ENCODE measurements around the gene IFIT1B. TPM values are rescaled to one million over a fixed set of nuclear protein-coding genes. Genes with fewer than 3 reads are reported as not detected.
A peak's percentile ranks its signal among the peaks of the same experiment; 100 is the strongest.
"Not testable (repeated sequence)": the region's sequence is repeated elsewhere in the genome, so short reads cannot be mapped to it uniquely, and the experiment has no call there.

The IFIT1B gene
- total RNA-seq, 1 experiment from 2014 or later, result not detected

DNA sequence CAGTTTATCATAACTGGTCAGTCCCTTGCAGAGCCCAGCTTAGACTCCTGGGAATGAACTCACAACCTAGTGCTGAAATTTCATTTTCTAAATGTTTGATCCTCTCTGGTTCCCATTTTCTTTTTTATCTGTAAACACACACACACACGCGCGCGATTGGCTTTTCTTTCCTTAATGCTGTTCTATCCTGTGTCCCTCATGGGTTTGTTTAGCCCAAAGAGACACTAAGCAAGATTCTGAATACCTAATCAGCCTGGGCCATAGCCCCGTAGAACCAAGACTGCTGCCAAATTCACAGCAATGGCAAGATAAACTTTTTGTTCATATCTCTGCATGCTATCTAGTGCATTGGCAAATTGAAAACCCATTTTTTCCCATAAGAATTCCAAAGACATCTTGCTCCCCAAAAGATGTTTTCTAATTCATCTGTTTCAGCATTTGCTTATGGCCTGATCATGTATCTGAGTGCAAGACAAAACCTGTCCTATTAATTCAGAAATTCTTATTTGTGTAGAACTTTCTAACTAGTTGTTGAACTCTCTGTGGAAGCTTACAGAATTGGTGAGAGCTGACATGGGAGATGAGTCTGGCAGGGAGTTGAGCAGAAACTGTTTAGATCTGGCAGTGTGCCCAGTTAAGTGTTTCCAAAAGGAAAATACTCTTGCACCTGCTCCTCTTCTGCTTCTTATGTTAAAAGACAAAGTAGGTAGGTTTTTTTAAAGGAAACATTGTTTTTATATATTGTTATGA is 12.8 kb downstream of the IFIT1B start:
- no peak overlapping the region for H3K4me3 ChIP-seq (ENCODE audit: low read depth, low read length, poor library complexity, severe bottlenecking)
- H3K9me3 ChIP-seq (ENCODE audit: low read depth, low read length, poor library complexity, severe bottlenecking), result no peaks in the 10 kb centered on the region
- intact Hi-C loops (cut with micrococcal nuclease; ENCODE audit: unreplicated experiment), result no loop called here
- no peak for DNase-seq (ENCODE audit: low spot score)
- no peak overlapping the region for H3K27ac ChIP-seq (ENCODE audit: low read depth, low read length, poor library complexity, severe bottlenecking)
- TF ChIP-seq EZH2 (IDR thresholded peaks at IDR 0.05; ENCODE audit: borderline replicate concordance, low read depth, low read length, poor library complexity, severe bottlenecking), result no peak
- TF ChIP-seq, protein P1, sequence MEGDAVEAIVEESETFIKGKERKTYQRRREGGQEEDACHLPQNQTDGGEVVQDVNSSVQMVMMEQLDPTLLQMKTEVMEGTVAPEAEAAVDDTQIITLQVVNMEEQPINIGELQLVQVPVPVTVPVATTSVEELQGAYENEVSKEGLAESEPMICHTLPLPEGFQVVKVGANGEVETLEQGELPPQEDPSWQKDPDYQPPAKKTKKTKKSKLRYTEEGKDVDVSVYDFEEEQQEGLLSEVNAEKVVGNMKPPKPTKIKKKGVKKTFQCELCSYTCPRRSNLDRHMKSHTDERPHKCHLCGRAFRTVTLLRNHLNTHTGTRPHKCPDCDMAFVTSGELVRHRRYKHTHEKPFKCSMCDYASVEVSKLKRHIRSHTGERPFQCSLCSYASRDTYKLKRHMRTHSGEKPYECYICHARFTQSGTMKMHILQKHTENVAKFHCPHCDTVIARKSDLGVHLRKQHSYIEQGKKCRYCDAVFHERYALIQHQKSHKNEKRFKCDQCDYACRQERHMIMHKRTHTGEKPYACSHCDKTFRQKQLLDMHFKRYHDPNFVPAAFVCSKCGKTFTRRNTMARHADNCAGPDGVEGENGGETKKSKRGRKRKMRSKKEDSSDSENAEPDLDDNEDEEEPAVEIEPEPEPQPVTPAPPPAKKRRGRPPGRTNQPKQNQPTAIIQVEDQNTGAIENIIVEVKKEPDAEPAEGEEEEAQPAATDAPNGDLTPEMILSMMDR (conservative IDR thresholded peaks at IDR 0.05; ENCODE audit: low read depth, low read length), result no peak
- no peaks in the 10 kb centered on the region for H3K36me3 ChIP-seq (ENCODE audit: insufficient read depth, low read length, poor library complexity, severe bottlenecking)
- no TSS peak for BruUV-seq (replicated peaks)
- H3K27me3 ChIP-seq (replicated peaks; ENCODE audit: insufficient read depth, low read depth, low read length, poor library complexity), result no peaks in the 10 kb centered on the region
- POLR2A ChIA-PET (ENCODE audit: low non-redundant PET), result no interaction called here
- CTCF ChIA-PET, result no interaction called here
- no peaks in the 10 kb centered on the region for H3K4me1 ChIP-seq (ENCODE audit: insufficient read depth, low read length, poor library complexity, severe bottlenecking)

DNA sequence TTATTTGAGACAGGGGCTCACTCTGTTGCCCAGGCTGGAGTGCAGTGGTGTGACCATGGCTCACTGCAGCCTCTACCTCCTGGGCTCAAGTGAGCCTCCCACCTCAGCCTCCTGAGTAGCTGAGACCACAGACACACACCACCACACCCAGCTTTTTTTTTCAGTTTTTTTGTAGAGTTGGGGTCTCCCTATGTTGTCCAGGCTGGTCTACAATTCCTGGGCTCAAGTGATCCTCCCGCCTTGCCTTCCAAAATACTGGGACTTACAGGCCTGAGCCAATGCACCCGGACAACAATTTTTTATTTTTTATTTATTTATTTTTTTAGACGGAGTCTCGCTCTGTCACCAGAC is 13.3 kb downstream of the IFIT1B start:
- CTCF ChIA-PET; DNase-seq (ENCODE audit: low spot score); H3K27me3 ChIP-seq (replicated peaks; ENCODE audit: insufficient read depth, low read depth, low read length, poor library complexity); POLR2A ChIA-PET (ENCODE audit: low non-redundant PET); H3K4me3 ChIP-seq (ENCODE audit: low read depth, low read length, poor library complexity, severe bottlenecking); H3K36me3 ChIP-seq (ENCODE audit: insufficient read depth, low read length, poor library complexity, severe bottlenecking); intact Hi-C loops (cut with micrococcal nuclease; ENCODE audit: unreplicated experiment); H3K4me1 ChIP-seq (ENCODE audit: insufficient read depth, low read length, poor library complexity, severe bottlenecking); BruUV-seq (replicated peaks); H3K27ac ChIP-seq (ENCODE audit: low read depth, low read length, poor library complexity, severe bottlenecking); H3K9me3 ChIP-seq (ENCODE audit: low read depth, low read length, poor library complexity, severe bottlenecking): not testable (repeated sequence)

DNA sequence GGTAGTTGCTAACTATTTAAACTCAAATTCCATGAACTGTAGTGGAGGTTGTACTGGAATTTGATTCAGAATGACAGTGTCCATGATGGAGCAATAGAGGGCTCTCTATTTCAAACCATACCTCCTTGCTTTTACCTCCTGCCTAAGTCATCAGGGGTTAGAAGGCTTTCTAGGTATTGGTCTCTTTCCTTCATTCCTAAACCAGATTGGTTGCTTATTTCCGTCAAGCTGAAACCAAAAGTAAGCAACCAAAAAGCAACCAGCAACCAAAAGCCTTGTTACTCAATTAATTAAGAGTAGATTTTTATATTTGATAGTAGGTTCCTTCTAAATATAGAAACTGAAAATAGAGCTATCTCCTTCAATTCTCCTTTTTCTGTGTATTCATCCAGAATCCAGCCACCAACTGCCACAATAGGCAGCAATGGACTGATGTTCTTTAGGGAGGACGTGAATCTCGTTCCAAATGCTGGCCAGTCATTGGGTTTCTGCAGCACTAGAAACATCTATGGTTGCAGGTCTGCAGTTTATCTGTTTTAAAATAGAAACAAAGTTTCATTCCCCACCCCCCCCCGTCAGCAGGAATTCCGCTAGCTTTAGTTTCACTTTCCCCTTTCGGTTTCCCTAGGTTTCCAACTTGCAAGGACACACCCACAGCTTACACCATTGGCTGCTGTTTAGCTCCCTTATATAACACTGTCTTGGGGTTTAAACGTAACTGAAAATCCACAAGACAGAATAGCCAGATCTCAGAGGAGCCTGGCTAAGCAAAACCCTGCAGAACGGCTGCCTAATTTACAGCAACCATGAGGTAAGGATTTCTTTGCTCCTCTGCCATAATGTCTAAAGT is 14.3 kb downstream of the IFIT1B start, which contains the start of gene IFIT1:
IFIT1 (plus strand) TSS at position 717 of the 850 bp plus-strand sequence; CDS start at position 807, 90 bp downstream.
- Histone ChIP-seq H3K36me3 (ENCODE audit: insufficient read depth, low read length, poor library complexity, severe bottlenecking) (no peaks in the 10 kb centered on the region), H3K4me3 (ENCODE audit: low read depth, low read length, poor library complexity, severe bottlenecking) (peak within 1 kb of the TSS; percentile 51), H3K27me3 (replicated peaks; ENCODE audit: insufficient read depth, low read depth, low read length, poor library complexity) (no peaks in the 10 kb centered on the region), H3K27ac (ENCODE audit: low read depth, low read length, poor library complexity, severe bottlenecking) (peak within 1 kb of the TSS; percentile 31), H3K4me1 (ENCODE audit: insufficient read depth, low read length, poor library complexity, severe bottlenecking) (no peaks in the 10 kb centered on the region), H3K9me3 (ENCODE audit: low read depth, low read length, poor library complexity, severe bottlenecking) (no peaks in the 10 kb centered on the region)
- no TSS peak for BruUV-seq (replicated peaks)
- peak; percentile 82 for DNase-seq (ENCODE audit: low spot score)
- intact Hi-C loops (cut with micrococcal nuclease; ENCODE audit: unreplicated experiment), result no loop called here
- ChIA-PET CTCF (interaction anchor here (0.7 kb wide), 1 partner anchor 113 kb away, joined by 7 read pairs; no protein-coding TSS in a partner anchor), POLR2A (ENCODE audit: low non-redundant PET) (interaction anchor here (0.6 kb wide), 2 partner anchors 15 to 154 kb away, joined by 8 to 18 read pairs; no protein-coding TSS in a partner anchor)
- TF ChIP-seq, protein P1 (conservative IDR thresholded peaks at IDR 0.05; ENCODE audit: low read depth, low read length), result no peak
- TF ChIP-seq EZH2 (IDR thresholded peaks at IDR 0.05; ENCODE audit: borderline replicate concordance, low read depth, low read length, poor library complexity, severe bottlenecking), result no peak

Data from A673 (cell line).